Measurements from ENCODE around the gene DPP9. TPM values are rescaled to one million over a fixed set of nuclear protein-coding genes. Genes with fewer than 3 reads are reported as not detected.

DPP9 gene
- polyA plus RNA-seq, 2 of the 4 experiments (the other 2 are of a cell fraction), result 10.1 to 53.5 TPM

GRCh38 chr19:4675346-4675745 is 48.3 kb downstream of the DPP9 start:
- CTCF ChIA-PET, result no interaction called here
- FAIRE-seq, result no peak
- no peak overlapping the region for H3K4me2 ChIP-seq
- H3K4me1 ChIP-seq, result peaks cover 13% of the 10 kb centered on the region
- ATAC-seq, result no peak
- H3K9me3 ChIP-seq, result no peaks in the 10 kb centered on the region
- H3K4me3 ChIP-seq, result no peak overlapping the region
- no peak for TF ChIP-seq GATA3 (IDR thresholded peaks at IDR 0.05; ENCODE audit: borderline replicate concordance)
- TF ChIP-seq CHD2 (IDR thresholded peaks at IDR 0.05; ENCODE audit: low read length, partially characterized antibody), result no peak
- TF ChIP-seq BCL3 (IDR thresholded peaks at IDR 0.05), result no peak
- TF ChIP-seq KDM1A (IDR thresholded peaks at IDR 0.05; ENCODE audit: low read depth), result no peak
- TF ChIP-seq BHLHE40 (IDR thresholded peaks at IDR 0.05; ENCODE audit: low read depth, low read length), result no peak
- TF ChIP-seq MAZ (IDR thresholded peaks at IDR 0.05; ENCODE audit: borderline replicate concordance, low read depth, low read length), result no peak
- no peak for TF ChIP-seq CEBPB (IDR thresholded peaks at IDR 0.05)
- TF ChIP-seq HES2 (IDR thresholded peaks at IDR 0.05), result no peak
- no peak for TF ChIP-seq USF2 (IDR thresholded peaks at IDR 0.05)
- no peak for TF ChIP-seq MYC (IDR thresholded peaks at IDR 0.05; ENCODE audit: borderline replicate concordance, low read length)
- TF ChIP-seq CBX8 (IDR thresholded peaks at IDR 0.05), result no peak
- TF ChIP-seq POLR2A (IDR thresholded peaks at IDR 0.05; ENCODE audit: low read length), result no peak
- no peak for TF ChIP-seq HEYL (CRISPR knock-in tag; IDR thresholded peaks at IDR 0.05)
- TF ChIP-seq MAX (IDR thresholded peaks at IDR 0.05), result no peak
- no peak for TF ChIP-seq JUN (IDR thresholded peaks at IDR 0.05)
- no peak for TF ChIP-seq MAFK (IDR thresholded peaks at IDR 0.05; ENCODE audit: partially characterized antibody)
- TF ChIP-seq EHF (CRISPR knock-in tag; IDR thresholded peaks at IDR 0.05), result no peak
- TF ChIP-seq HOXB13 (CRISPR knock-in tag; IDR thresholded peaks at IDR 0.05; ENCODE audit: low read depth), result no peak
- DNase-seq (ENCODE audit: low read depth in 1 of 2, low spot score in 1 of 2), result no peak
- WGBS (ENCODE audit: missing lambda C conversion rate), result 92% methylated on average over 9 of the region's 16 CpGs
- no peak overlapping the region for H3K27ac ChIP-seq
- POLR2A ChIA-PET, result interaction anchor here (0.5 kb wide), 1 partner anchor 51 kb away, joined by 3 read pairs; no protein-coding TSS in a partner anchor

- ChIA-PET POLR2A (interaction anchor here (0.7 kb wide), 1 partner anchor 40 kb away, joined by 4 read pairs; no protein-coding TSS in a partner anchor), CTCF (interaction anchor here (0.6 to 1.9 kb wide), 3 partner anchors 19 to 72 kb away, joined by 3 to 5 read pairs (median 3); no protein-coding TSS in a partner anchor)
- Histone ChIP-seq H3K4me2 (no peak overlapping the region), H3K4me3 (no peak overlapping the region), H3K9me3 (no peaks in the 10 kb centered on the region), H3K27ac (0 out of 6 replicates have a peak overlapping the region, but pooled peaks of 1 of the 2 experiments have one; percentile 28), H3K4me1 (peaks cover 19% of the 10 kb centered on the region)
- FAIRE-seq (no peak), DNase-seq (ENCODE audit: low read depth in 1 of 2, low spot score in 1 of 2) (no peak), ATAC-seq (no peak)
- 92% methylated on average over 4 of the region's 4 CpGs for WGBS (ENCODE audit: missing lambda C conversion rate)
- TF ChIP-seq RFX5 (IDR thresholded peaks at IDR 0.05) (no peak), USF2 (IDR thresholded peaks at IDR 0.05) (no peak), JUN (IDR thresholded peaks at IDR 0.05) (no peak), JUNB (IDR thresholded peaks at IDR 0.05) (no peak), CBX8 (IDR thresholded peaks at IDR 0.05) (no peak), HOXB5 (CRISPR knock-in tag; IDR thresholded peaks at IDR 0.05) (no peak), MAX (IDR thresholded peaks at IDR 0.05) (no peak), EHF (CRISPR knock-in tag; IDR thresholded peaks at IDR 0.05) (no peak), CEBPB (IDR thresholded peaks at IDR 0.05) (no peak), E2F6 (IDR thresholded peaks at IDR 0.05; ENCODE audit: borderline replicate concordance, low read depth) (no peak), RAD21 (conservative IDR thresholded peaks at IDR 0.05 in 1 of 2, IDR thresholded peaks at IDR 0.05 in 1 of 2) (no peak), ATOH8 (CRISPR knock-in tag; IDR thresholded peaks at IDR 0.05; ENCODE audit: low read depth) (no peak), ELK1 (IDR thresholded peaks at IDR 0.05; ENCODE audit: low read depth, low read length) (no peak), RNF2 (IDR thresholded peaks at IDR 0.05; ENCODE audit: borderline replicate concordance, low read depth) (no peak), CTCF (IDR thresholded peaks at IDR 0.05) (no peak), TP53 (CRISPR knock-in tag; IDR thresholded peaks at IDR 0.05) (no peak)
Observed at GRCh38 chr19:4673726-4674125, 49.9 kb downstream of the DPP9 start.

Data from A549 (cell line).